Effector CD8-positive, alpha-beta T cell (primary cell): ENCODE measurements around the gene NBEA.
"Not testable (repeated sequence)": the region's sequence is repeated elsewhere in the genome, so short reads cannot be mapped to it uniquely, and the experiment has no call there.

ENCODE experiments used
- DNase-seq: peaks from one replicate; lab custom pipeline; 2025; lab: John Stamatoyannopoulos, UW

The NBEA gene

GRCh38 chr13:34944751-34945150 lies 2.7 kb downstream of the NBEA start:
- DNase-seq, result no peak

DNA sequence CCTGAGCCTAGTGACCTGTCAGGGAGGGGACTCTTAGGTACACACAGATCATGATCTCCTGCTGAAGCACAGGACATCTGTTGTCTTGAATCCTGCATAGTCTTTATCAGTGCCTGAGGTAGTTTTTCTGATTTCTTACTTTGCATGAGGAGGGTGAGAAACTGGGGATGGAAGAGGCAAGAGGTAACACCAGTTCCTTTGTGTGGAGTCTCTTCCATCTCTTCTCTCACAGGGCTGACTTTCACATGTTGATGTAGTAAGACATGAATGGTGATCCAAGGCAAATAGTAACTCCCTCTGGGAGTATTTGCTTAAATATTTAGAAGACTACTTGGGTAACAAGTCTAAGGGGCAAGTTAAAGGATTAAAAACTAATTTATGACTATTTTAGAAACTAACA lies 9.5 kb downstream of the NBEA start:
- DNase-seq, result no peak

- no peak for DNase-seq
Observed at GRCh38 chr13:34959489-34959888, 17.4 kb downstream of the NBEA start.

GRCh38 chr13:34964558-34964957 lies 22.5 kb downstream of the NBEA start:
- no peak for DNase-seq

GRCh38 chr13:34967851-34968562 lies 25.9 kb downstream of the NBEA start:
- no peak for DNase-seq

DNA sequence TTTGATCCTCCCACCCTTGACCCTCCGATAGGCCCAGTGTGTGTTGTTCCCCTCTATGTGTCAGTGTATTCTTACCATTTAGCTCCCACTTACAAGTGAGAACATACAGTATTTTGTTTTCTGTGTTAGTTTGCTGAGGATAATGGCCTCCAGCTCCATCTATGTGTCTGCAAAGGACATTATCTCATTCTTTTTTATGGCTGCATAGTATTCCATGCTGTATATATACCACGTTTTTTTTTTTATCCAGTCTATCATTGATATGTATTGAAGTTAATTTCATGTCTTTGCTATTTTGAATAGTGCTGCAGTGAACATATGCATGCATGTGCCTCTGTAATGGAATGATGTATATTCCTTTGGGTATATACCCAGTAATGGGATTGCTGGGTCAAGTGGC lies 27.5 kb downstream of the NBEA start:
- not testable (repeated sequence) for DNase-seq

DNA sequence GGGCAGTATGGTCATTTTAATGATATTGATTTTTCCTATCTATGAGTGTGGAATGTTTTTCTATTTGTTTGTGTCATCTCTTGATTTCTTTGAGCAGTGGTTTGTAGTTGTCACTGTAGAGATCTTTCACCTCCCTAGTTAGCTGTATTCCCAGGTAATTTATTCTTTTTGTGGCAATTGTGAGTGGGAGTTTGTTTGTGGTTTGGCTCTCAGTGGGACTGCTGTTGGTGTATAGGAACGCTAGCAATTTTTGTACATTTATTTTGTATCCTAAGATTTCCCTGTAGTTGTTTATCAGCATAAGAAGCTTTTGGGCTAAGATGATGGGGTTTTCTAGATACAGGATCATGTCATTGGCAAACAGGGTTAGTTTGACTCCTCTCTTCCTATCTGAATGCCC lies 28.9 kb downstream of the NBEA start:
- no peak for DNase-seq

DNA sequence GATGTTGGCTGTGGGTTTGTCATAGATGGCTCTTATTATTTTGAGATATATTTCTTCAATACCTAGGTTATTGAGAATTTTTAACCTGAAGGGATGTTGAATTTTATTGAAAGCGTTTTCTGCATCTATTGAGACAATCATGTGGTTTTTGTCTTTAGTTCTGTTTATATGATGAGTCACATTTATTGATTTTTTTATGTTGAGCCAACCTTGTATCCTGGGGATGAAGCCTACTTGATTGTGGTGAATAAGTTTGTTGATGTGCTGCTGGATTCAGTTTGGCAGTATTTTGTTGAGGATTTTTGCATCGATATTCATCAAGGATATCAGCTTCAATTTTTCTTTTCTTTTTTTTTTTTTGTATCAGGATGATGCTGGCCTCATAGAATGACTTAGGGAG lies 29.4 kb downstream of the NBEA start:
- no peak for DNase-seq

DNA sequence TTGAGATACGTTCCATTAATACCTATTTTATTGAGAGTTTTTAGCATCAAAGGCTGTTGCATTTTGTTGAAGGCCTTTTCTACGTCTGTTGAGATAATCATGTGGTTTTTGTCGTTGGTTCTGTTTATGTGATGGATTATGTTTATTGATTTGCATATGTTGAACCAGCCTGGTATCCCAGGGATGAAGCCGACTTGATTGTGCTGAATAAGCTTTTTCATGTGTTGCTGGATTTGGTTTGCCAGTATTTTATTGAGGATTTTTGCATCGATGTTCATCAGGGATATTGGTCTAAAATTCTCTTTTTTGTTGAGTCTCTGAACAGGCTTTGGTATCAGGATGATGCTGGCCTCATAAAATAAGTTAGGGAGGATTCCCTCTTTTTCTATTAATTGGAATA lies 43.1 kb downstream of the NBEA start:
- not testable (repeated sequence) for DNase-seq

DNA sequence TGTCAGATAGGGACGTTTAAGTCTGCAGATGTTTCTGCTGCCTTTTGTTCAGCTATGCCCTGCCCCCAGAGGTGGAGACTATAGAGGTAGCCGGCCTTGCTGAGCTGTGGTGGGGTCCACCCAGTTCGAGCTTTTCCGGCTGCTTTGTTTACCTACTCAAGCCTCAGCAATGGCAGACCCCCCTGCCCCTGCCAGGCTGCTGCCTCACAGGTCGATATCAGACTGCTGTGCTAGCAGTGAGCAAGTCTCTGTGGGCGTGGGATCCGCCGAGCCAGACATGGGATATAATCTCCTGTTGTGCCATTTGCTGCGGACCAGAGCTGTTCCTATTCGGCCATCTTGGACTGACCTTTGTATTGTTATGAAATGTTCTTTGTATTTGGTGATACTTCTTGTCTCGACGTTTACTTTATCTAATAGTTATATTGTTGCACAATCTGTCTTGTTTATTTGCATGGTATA lies 46.3 kb downstream of the NBEA start:
- DNase-seq, result no peak

DNA sequence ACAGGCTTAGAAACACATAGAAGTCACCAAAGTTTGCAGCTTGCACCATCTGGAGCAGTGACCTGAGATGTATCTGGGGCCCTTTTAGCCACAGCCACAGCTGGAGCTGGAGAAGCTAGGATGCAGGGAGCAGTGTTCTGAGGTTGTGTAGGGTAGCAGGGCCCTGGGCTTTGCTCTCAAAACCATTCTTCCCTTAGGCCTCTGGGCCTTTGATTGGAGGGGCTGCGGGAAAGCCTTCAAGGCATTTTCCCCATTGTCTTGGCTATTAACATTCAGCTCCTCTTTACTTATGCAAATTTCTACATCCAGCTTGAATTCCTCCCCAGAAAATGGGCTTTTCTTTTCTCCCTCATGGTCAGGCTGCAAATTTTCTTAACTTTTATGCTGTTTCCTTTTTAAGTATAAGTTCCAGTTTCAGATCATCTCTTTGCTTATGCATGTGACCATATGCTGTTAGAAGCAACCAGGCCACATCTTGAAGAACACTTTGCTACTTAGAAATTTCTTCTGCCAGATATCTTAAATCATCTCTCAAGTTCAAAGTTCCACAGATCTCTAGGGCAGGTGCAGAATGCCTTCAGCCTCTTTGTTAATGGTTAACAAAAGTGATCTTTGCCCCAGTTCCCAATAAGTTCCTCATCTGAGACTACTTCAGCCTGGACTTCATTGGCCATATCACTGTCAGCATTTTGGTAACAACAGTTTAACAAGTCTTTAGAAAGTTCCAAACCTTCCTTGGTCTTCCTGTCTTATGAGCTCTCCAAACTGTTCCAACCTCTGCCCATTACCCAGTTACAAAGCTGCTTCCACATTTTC lies 48.5 kb downstream of the NBEA start:
- DNase-seq, result no peak

DNA sequence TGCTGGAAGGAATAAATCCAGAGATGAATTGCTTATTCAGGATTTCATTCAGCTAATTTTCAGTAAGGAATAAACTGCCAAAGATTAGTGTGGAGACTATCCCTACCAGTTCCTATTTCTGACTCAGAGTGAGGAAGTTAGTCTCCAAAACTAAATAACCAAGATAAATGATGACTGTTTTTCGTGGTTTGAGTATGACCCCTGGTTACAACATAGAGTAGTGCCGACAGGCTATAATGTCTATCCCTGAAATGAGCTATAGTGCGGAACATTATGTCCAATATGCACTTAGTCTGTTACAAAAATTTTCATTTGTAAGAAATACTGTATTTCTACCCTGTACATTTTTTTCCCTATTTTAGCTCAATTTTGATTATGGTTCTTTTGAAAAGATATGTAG lies 51.4 kb downstream of the NBEA start:
- no peak for DNase-seq

DNA sequence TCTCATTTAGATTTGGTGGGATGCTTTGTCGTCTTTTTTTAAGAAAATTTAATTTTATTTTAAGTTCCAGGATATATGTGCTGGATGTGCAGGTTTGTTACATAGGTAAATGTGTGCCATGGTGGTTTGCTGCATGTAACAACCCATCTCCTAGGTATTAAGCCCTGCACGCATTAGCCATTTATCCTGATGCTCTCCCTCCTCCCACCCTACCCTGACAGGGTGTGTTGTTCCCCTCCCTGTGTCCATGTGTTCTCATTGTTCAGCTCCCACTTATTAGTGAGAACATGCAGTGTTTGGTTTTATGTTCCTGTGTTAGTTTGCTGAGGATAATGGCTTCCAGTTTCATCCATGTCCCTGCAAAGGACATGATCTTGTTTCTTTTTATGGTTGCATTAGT lies 61.7 kb downstream of the NBEA start:
- DNase-seq, result not testable (repeated sequence)

GRCh38 chr13:35005051-35005450 lies 63.0 kb downstream of the NBEA start:
- no peak for DNase-seq

DNA sequence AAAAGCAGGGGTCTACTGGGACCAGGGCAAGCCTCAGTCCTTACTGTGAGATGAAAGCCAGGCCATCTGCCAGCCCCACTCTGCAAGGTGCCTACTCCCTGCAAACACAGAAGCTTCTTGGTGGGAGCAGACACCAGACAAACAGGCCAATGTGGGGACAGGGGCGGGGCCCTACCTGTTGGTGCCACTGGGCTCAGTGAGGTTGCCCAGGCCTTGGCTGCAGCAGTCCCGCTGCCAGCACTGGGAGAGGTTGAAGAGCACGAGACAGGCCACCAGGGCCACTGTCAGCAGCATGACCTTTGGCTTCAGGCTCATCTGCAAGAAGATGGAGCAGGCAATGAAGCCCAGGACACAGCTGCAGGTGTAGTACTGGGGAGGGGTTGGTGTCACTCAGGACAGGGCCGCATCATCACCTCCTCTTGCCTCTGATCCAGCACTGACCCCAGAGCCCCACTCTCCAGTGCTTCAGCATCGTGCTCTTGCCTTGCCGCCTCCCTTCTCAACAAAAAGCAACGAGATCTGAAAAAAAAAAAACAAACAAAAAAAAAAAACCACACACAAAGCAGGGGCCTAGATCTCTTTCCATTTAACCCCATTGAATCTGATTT lies 72.6 kb downstream of the NBEA start:
- DNase-seq, result no peak

- DNase-seq, result no peak
Observed at GRCh38 chr13:35016362-35017112, 74.5 kb downstream of the NBEA start.

- no peak for DNase-seq
Observed at GRCh38 chr13:35025314-35025713, 83.2 kb downstream of the NBEA start.

DNA sequence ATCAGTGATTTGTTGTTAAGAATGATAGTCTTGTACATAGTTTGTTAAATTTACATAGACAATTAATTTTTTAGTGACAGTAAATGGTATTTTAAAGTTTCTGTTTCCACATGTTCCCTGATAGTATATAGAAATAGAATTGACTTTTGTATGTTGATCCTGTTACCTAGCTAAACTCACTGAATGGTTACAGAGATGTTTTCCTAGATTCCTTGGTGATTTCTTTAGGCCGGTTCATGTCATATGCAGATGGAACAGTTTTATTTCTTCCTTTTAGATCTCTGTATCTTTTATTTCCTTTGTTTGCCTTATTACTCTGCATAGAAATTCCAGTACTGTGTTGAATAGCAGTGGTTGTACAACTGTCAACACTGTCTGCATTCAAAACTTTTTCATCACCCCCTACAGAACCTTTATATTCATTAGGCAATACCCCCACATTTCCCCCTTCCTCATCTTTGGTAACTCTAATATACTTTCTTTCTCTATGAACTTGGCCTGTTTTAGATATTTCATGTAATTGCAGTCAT lies 86.3 kb downstream of the NBEA start:
- DNase-seq, result no peak

- DNase-seq, result no peak
Observed at GRCh38 chr13:35039012-35039411, 96.9 kb downstream of the NBEA start.

DNA sequence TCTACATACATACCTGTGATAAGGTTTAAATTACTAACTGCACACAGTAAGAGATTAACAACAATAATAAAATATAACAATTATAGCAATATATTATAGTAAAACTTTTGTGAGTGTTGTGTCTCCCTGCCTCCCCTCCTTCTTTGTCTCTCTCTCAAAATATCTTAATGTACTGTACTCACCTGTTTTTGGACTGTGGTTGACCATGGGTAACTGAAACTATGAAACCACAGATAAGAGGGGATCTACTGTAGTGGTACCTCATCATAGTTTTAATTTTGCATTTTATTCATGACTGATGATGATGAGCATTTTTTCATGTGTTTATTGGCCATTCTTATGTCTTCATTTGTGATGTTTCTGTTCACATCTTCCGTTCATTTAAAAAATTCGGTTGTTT lies 104.5 kb downstream of the NBEA start:
- DNase-seq, result no peak

DNA sequence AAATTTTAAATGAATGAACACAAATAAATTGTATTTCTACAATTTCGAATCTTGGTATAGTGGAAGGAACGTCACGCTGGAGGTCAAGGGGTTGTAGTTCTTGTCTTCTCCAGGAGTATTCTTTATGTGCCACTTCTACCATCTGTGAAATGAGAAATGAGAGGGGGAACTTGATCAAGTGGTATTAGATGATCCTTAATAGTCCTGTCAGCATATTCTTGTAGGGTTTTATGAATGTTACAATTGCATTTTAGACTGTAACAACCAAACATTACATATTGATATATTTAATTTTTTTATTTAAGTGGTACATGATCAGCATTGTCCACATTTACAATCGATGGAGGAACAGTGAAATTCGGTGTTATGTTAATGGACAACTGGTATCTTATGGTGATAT lies 113.6 kb downstream of the NBEA start:
- no peak for DNase-seq

DNA sequence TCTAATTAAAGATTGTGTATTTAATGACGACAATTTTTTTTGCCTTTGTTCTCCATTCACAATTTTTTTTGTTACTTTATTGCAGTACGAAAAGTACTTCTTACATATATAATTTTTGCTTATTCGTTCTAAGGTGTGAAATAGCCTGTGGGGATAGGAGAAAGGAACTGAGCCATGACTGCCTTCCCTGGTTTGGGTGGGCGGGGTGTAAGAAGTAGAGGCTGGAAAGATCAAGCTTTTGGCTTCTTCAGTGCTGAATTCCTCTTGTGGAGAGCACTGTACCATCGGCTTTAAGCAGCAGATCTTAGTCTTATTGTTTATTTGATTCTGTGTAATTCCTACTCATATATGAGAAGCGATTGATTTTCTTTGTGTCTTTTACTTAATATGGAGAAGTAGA lies 115.8 kb downstream of the NBEA start:
- DNase-seq, result no peak
